ENCODE measurements around the gene LRRIQ4. TPM values are rescaled to one million over a fixed set of nuclear protein-coding genes. Genes with fewer than 3 reads are reported as not detected.
A peak's percentile ranks its signal among the peaks of the same experiment; 100 is the strongest.

The LRRIQ4 gene
- total and polyA plus RNA-seq, 8 donors = 4.6 TPM; not detected in 7

GRCh38 chr3:169869484-169870220, 57.0 kb downstream of the LRRIQ4 start, which contains the start of gene LRRC31:
Gene LRRC31, minus strand, starts transcription at chr3:169869935. Its CDS starts 128 bp downstream, at chr3:169869807.
- Histone ChIP-seq H3K4me3 (peak within 1 kb of the TSS; percentile 7 to 38 (median 18)), H3K4me1 (peaks cover 0 to 25% (median 12%) of the 10 kb centered on the region in 4 donors), H3K36me3 (no peaks in the 10 kb centered on the region), H3K27ac (peak within 1 kb of the TSS; percentile 72 to 87 (median 80)), H3K27me3 (no peaks in the 10 kb centered on the region), H3K9me3 (no peaks in the 10 kb centered on the region)
- TF ChIP-seq POLR2A (IDR thresholded peaks at IDR 0.05) (no peak), POLR2AphosphoS5 (IDR thresholded peaks at IDR 0.05) (peak in 1 of 3 donors; percentile 4)
- peak in 1 of 2 donors; percentile 58 for DNase-seq
- WGBS, 5 donors = 31 to 50% (median 42%) methylated on average over 2 of the region's 2 CpGs
- intact Hi-C loops (cut with DNase I; ENCODE audit: low total_unique reads) = no loop called here

- peak; percentile 78 to 84 for DNase-seq
- 27 to 65% (median 59%) methylated on average over 2 of the region's 2 CpGs for WGBS, 5 donors
- H3K4me1 ChIP-seq = peaks cover 0 to 22% (median 12%) of the 10 kb centered on the region in 4 donors
- no peaks in the 10 kb centered on the region for H3K9me3 ChIP-seq
- H3K27me3 ChIP-seq = no peaks in the 10 kb centered on the region
- peak in 2 of 3 donors; percentile 29 to 59 for TF ChIP-seq POLR2AphosphoS5 (IDR thresholded peaks at IDR 0.05)
- no peak for TF ChIP-seq CTCF (IDR thresholded peaks at IDR 0.05)
- TF ChIP-seq EP300 (IDR thresholded peaks at IDR 0.05) = no peak
- H3K27ac ChIP-seq = peak overlapping the region; percentile 72 to 87 (median 80)
- no peaks in the 10 kb centered on the region for H3K36me3 ChIP-seq
- no peak overlapping the region for H3K4me3 ChIP-seq
- intact Hi-C loops (cut with DNase I; ENCODE audit: low total_unique reads) = no loop called here
Observed at GRCh38 chr3:169871129-169871886, 58.6 kb downstream of the LRRIQ4 start.

- 74 to 90% (median 82%) methylated on average over 8 of the region's 8 CpGs for WGBS, 5 donors
Observed at GRCh38 chr3:169879013-169879557, 66.4 kb downstream of the LRRIQ4 start.

GRCh38 chr3:169879845-169880575, 67.3 kb downstream of the LRRIQ4 start:
- Histone ChIP-seq H3K9me3 (no peaks in the 10 kb centered on the region), H3K27ac (no peak overlapping the region), H3K4me3 (no peak overlapping the region), H3K4me1 (no peaks in the 10 kb centered on the region), H3K27me3 (no peaks in the 10 kb centered on the region), H3K36me3 (no peaks in the 10 kb centered on the region)
- 61 to 88% (median 77%) methylated on average over 2 to 3 of the region's 3 CpGs for WGBS, 5 donors
- TF ChIP-seq POLR2AphosphoS5 (IDR thresholded peaks at IDR 0.05) (no peak), EP300 (IDR thresholded peaks at IDR 0.05) (no peak), CTCF (IDR thresholded peaks at IDR 0.05) (no peak), POLR2A (IDR thresholded peaks at IDR 0.05) (no peak)
- intact Hi-C loops (cut with DNase I; ENCODE audit: low total_unique reads) = no loop called here
- no peak for DNase-seq

More at GRCh38 chr3:169879013-169879557, 66.4 kb downstream of the LRRIQ4 start:
- H3K4me3 ChIP-seq = no peak overlapping the region
- no peak overlapping the region for H3K27ac ChIP-seq
- DNase-seq = no peak
- H3K9me3 ChIP-seq = no peaks in the 10 kb centered on the region
- H3K4me1 ChIP-seq = no peaks in the 10 kb centered on the region
- intact Hi-C loops (cut with DNase I; ENCODE audit: low total_unique reads) = no loop called here
- no peaks in the 10 kb centered on the region for H3K27me3 ChIP-seq
- TF ChIP-seq POLR2A (IDR thresholded peaks at IDR 0.05) (no peak), EP300 (IDR thresholded peaks at IDR 0.05) (no peak), POLR2AphosphoS5 (IDR thresholded peaks at IDR 0.05) (no peak), CTCF (IDR thresholded peaks at IDR 0.05) (no peak)
- H3K36me3 ChIP-seq = no peaks in the 10 kb centered on the region
